22Rv1 (cell line): ENCODE data around the gene HSPA1A.

Source experiments
- ZFX ChIP-seq: fragments of 450-650 bp; IDR thresholded peaks from 2 replicates; pipeline ENCODE4 v1.6.1; 2017; ENCODE audit warnings: antibody characterized with exemption, borderline replicate concordance
- TF ChIP-seq, protein P1 (sequence below): fragments of 450-650 bp; IDR thresholded peaks from 2 replicates; pipeline ENCODE4 v1.5.1; 2017; ENCODE audit warnings: mild to moderate bottlenecking

DNA sequence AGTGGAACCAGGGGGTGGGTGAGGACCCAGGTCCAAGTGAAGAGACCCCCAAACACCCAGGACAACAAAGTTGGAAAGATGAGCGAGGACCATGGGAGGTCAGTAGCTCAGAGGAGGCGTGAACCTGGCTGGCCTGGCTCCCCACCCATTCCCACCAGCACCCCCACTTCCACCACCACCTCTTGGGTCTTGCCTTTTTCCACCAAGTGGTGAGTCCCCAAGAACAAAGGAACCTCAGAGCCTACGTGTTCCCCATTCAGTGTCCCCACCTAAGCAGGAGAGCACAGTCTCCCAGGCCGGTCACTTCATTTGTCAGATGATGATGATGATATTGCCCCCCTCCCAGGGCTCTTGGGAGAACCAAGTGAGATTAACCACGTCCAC lies 37.7 kb upstream of the HSPA1A start:
- TF ChIP-seq, protein P1, sequence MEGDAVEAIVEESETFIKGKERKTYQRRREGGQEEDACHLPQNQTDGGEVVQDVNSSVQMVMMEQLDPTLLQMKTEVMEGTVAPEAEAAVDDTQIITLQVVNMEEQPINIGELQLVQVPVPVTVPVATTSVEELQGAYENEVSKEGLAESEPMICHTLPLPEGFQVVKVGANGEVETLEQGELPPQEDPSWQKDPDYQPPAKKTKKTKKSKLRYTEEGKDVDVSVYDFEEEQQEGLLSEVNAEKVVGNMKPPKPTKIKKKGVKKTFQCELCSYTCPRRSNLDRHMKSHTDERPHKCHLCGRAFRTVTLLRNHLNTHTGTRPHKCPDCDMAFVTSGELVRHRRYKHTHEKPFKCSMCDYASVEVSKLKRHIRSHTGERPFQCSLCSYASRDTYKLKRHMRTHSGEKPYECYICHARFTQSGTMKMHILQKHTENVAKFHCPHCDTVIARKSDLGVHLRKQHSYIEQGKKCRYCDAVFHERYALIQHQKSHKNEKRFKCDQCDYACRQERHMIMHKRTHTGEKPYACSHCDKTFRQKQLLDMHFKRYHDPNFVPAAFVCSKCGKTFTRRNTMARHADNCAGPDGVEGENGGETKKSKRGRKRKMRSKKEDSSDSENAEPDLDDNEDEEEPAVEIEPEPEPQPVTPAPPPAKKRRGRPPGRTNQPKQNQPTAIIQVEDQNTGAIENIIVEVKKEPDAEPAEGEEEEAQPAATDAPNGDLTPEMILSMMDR: no peak
- TF ChIP-seq ZFX: no peak
